ENCODE measurements around the gene B3GNT3. TPM values are rescaled to one million over a fixed set of nuclear protein-coding genes. Genes with fewer than 3 reads are reported as not detected.

Gene B3GNT3
- total and polyA plus RNA-seq, 9 of the 15 experiments (the other 6 are each of a cell fraction or from before 2014, with no cell fraction given) = 0.06 to 0.11 (median 0.07) TPM; not detected in 6

GRCh38 chr19:17766543-17767131, 28.3 kb upstream of the B3GNT3 start (continued):
- no peak for TF ChIP-seq DMBX1 (CRISPR knock-in tag; IDR thresholded peaks at IDR 0.05; ENCODE audit: borderline replicate concordance)
- peak; percentile 60 to 64 (median 60) for TF ChIP-seq CTCF (IDR thresholded peaks at IDR 0.05 in 2 of 3, conservative IDR thresholded peaks at IDR 0.05 in 1 of 3; ENCODE audit: insufficient read depth in 2 of 3, low read depth in 1 of 3, low read length in 3 of 3)
- TF ChIP-seq ZNF197 (CRISPR knock-in tag; IDR thresholded peaks at IDR 0.05; ENCODE audit: low read depth) = no peak
- TF ChIP-seq FOXK1 (CRISPR knock-in tag; IDR thresholded peaks at IDR 0.05; ENCODE audit: borderline replicate concordance) = no peak
- no peak for TF ChIP-seq ZNF445 (CRISPR knock-in tag; IDR thresholded peaks at IDR 0.05; ENCODE audit: low read depth)
- no peak for TF ChIP-seq FOXP4 (CRISPR knock-in tag; IDR thresholded peaks at IDR 0.05; ENCODE audit: borderline replicate concordance)
- TF ChIP-seq ZBTB17 (CRISPR knock-in tag; IDR thresholded peaks at IDR 0.05) = no peak
- no peak for TF ChIP-seq TFAP4 (CRISPR knock-in tag; IDR thresholded peaks at IDR 0.05; ENCODE audit: borderline replicate concordance)
- no peak for TF ChIP-seq HBP1 (CRISPR knock-in tag; IDR thresholded peaks at IDR 0.05)
- no peak for TF ChIP-seq SMAD1 (IDR thresholded peaks at IDR 0.05; ENCODE audit: low read depth, low read length, partially characterized antibody)
- no peak for TF ChIP-seq HDAC1 (IDR thresholded peaks at IDR 0.05)
- no peak for TF ChIP-seq HDAC8 (tag; IDR thresholded peaks at IDR 0.05)

All from K562 (cell line).